NCI-H128 (cell line): ENCODE results near the gene GSTO2.

ENCODE experiments used
- DNase-seq: peaks from one replicate; lab custom pipeline; 2025; ENCODE audit not compliant: unreplicated experiment; lab: John Stamatoyannopoulos, UW

GSTO2 gene

GRCh38 chr10:104324221-104324686 is 55.3 kb downstream of the GSTO2 start:
- DNase-seq, result no peak

- no peak for DNase-seq
Measured at GRCh38 chr10:104324931-104325330, 55.9 kb downstream of the GSTO2 start.

- no peak for DNase-seq
Measured at GRCh38 chr10:104325436-104326435, 56.8 kb downstream of the GSTO2 start.

GRCh38 chr10:104326991-104327610 is 58.1 kb downstream of the GSTO2 start:
- DNase-seq, result no peak

GRCh38 chr10:104327745-104328645 is 59.0 kb downstream of the GSTO2 start:
- DNase-seq, result no peak

- DNase-seq, result no peak
Measured at GRCh38 chr10:104328646-104328895, 59.6 kb downstream of the GSTO2 start.

GRCh38 chr10:104328896-104329710 is 60.1 kb downstream of the GSTO2 start:
- no peak for DNase-seq

- DNase-seq, result no peak
Measured at GRCh38 chr10:104329735-104330134, 60.8 kb downstream of the GSTO2 start.

- no peak for DNase-seq
Measured at GRCh38 chr10:104330168-104331110, 61.5 kb downstream of the GSTO2 start.

GRCh38 chr10:104331208-104331838 is 62.3 kb downstream of the GSTO2 start:
- DNase-seq, result no peak

GRCh38 chr10:104332243-104333031 is 63.5 kb downstream of the GSTO2 start:
- DNase-seq, result no peak

GRCh38 chr10:104333032-104333727 is 64.2 kb downstream of the GSTO2 start:
- DNase-seq, result no peak

GRCh38 chr10:104333728-104334373 is 64.9 kb downstream of the GSTO2 start:
- no peak for DNase-seq

GRCh38 chr10:104334561-104334960 is 65.6 kb downstream of the GSTO2 start:
- DNase-seq, result no peak

GRCh38 chr10:104334965-104335650 is 66.1 kb downstream of the GSTO2 start:
- peak; percentile 12 for DNase-seq

GRCh38 chr10:104336821-104337467 is 68.0 kb downstream of the GSTO2 start:
- DNase-seq, result no peak
